GM12892 (cell line): ENCODE results near the gene SHANK1.

ENCODE experiments used
- POLR2A ChIP-seq: IDR thresholded peaks from 2 replicates; pipeline ENCODE4 v1.6.1; 2011; ENCODE audit warnings: low read depth, low read length, control low read depth
- POLR2AphosphoS5 ChIP-seq: IDR thresholded peaks from 2 replicates; pipeline ENCODE4 v1.6.1; 2011; ENCODE audit warnings: low read depth, low read length, control low read depth

DNA sequence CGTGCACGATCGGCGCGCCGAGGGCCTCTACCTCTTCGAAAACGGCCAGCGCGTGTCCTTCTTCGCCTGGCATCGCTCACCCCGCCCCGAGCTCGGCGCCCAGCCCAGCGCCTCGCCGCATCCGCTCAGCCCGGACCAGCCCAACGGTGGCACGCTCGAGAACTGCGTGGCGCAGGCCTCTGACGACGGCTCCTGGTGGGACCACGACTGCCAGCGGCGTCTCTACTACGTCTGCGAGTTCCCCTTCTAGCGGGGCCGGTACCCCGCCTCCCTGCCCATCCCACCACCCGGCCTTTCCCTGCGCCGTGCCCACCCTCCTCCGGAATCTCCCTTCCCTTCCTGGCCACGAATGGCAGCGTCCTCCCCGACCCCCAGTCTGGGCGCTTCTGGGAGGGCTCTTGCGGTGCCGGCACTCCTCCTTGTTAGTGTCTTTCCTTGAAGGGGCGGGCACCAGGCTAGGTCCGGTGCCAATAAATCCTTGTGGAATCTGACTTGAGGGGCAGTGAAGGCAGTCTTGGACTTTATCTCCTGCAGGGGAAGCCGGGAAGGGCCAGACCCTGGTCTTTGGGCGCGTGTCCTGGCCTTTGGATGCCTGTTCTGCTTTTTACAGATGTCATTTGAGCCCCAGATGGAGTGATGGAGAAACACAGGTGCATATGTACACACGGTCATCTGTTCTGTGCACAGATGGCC lies 5.8 kb upstream of the SHANK1 start:
- TF ChIP-seq POLR2AphosphoS5 (no peak), POLR2A (no peak)
